Endothelial cell of hepatic sinusoid (primary cell): ENCODE results near the gene SCFD2.
"Not testable (repeated sequence)": the region's sequence is repeated elsewhere in the genome, so short reads cannot be mapped to it uniquely, and the experiment has no call there.

Experiments
- in situ Hi-C: cut with HindIII; loops from 2 replicates; pipeline ENCODE4 v1.10.0; 2017; ENCODE audit warnings: low sequenced_read_pairs

The SCFD2 gene

DNA sequence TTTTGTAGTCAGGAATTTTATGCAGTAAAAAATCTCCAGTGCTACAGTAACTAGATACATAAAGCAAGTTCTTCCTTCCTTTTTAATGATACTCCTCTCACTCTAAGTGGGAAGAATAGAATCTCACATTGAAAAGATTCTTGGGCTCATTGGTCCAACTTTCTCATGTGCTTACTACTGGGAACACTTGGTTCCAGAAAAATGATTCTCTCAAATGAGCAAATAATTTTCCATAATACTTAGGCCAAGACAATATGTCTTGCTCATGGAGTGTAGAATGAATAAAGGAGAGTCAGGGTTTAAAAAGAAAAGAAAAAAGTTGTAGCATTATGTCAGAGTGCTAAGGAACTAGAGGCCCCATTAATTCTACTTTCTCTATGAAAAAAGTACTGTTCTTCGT, 306.0 kb downstream of the SCFD2 start:
- in situ Hi-C loops, result no loop called here

DNA sequence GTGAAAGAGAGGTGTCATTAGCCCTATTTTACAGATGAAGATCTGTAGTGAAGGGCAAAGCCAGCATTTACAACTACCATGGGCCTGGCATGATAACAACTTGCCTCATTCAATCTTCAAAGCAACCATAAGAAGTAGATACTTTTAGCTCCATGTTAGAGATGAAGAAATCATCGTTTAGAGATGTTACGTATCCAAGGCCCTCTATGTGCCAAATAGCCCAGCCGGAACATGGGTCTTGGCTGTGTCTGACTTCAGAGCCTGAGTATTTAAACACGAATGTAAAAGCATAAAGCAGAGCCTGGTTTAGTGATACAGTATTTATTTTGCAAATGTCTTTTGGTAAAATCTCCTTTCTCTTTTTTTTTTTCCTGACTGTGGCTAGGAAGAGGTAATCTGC, 306.6 kb downstream of the SCFD2 start:
- in situ Hi-C loops, result no loop called here

DNA sequence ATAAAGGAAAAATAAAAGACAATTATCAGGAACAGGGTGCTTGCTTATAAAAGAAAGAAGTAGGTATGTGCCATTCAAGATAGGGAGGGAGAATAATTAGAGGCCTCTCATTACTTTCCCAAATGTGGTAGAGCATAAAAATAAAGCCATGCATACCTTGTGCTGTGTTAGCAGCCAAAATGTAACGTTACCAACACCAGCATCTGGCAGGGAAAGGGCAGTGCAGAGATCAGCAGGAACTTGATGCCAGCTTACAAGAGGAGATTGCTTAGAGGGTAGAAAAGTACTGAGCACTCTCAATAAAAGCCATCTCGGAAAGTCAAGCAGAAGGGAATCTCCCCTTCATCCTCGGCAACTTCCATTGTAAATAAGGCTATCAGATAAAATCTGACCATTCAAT, 308.2 kb downstream of the SCFD2 start:
- in situ Hi-C loops, result no loop called here

DNA sequence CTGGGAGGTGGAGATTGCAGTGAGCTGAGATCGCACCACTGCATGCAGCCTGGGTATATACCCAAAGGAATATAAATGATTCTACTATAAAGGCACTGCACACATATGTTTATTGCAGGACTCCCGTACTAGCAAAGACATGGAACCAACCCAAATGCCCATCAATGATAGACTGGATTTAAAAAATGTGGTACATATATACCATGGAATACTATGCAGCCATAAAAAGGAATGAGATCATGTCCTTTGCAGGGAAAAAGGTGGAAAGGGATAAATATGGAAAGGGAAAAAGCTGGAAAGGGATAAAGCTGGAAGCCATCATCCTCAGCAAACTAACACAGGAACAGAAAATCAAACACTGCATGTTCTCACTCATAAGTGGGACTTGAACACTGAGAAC, 308.8 kb downstream of the SCFD2 start:
- in situ Hi-C loops, result not testable (repeated sequence)

DNA sequence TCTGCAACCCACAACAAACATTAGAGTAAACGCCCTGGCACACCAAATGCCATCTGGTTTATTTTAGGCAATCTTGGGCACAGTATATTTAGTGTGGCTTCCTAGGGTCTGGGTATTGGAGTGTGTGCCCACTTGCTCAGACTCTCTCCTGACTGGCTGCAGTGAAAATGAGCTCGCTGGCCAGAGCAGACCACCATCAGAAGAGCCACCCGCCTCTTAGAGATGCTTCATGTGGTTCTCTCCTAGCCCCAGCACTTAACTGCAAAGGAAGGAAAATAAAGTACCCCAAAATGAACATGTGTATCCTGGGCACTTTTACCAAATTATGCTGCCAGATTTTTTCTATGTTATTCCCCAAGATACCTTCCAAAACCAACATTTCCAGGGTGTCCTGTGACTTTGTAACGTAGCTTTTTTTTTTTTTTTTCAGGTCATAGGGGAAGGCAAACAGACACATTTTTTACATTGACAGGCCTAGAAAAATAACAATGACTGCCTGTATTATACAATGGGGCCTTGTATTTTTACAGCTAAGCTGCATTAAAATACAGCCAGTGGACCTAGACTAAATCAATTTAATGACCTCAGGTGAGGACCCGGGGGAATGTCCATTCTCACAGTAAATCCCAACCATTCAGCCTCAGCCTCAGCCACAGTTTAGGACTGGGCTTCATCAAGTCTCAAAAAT, 310.0 kb downstream of the SCFD2 start:
- in situ Hi-C loops, result no loop called here

DNA sequence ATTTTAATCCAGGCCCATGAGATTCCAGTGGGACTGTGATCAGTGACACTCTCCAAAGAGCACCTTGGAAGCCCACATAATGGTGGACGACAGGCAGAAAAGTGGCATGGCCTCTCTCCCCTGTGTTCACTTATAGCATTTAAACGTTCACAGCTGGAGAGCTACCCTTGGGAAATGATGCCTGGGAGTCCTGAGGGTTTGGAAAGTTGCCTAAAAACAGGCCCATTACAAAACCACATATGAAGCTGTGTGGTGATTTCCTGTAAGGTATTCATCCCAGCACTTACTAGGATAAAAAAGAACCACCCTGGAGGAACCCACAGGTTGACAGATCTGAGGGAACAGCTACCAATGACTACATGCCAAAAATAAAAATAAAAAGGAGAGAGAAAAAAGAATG, 310.6 kb downstream of the SCFD2 start:
- in situ Hi-C loops, result no loop called here

DNA sequence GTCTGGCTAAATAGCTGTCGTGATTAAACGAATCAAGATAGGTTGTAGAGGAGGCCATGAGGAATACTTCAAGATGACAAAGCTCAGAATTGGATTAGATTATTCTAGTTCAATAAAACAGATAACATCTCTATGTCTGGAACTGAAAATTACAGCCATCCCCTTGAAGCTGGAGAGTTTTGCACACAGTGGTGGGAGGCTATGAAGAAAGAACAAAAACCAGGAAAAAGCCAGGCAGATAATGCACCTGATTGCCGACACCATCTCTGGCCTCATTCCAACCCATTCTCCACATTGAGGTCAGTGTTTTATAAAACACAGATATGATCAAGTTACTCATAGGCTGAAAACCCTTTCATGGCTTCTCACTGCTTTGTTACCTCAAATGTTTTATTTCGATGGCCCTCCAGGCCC, 315.5 kb downstream of the SCFD2 start:
- in situ Hi-C loops, result no loop called here

DNA sequence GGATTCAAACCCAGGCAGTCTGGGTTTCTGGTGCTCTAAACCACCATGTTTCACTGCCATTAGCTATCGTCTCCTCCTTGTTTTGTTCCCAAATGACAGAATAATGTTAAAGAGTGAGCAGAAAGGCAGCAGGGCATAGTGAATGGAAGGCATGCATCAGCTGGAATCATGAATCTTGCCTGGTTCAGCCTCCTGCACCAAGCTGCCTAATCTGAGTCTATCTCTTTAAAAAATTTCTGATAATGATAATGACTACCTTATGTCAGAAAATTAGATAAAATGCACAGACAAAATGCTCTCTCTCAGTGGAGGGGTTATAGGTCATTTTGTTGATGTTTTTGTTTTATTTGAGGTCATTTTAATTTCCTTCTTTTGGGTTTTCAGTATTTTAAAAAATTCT, 316.3 kb downstream of the SCFD2 start:
- in situ Hi-C loops, result no loop called here

DNA sequence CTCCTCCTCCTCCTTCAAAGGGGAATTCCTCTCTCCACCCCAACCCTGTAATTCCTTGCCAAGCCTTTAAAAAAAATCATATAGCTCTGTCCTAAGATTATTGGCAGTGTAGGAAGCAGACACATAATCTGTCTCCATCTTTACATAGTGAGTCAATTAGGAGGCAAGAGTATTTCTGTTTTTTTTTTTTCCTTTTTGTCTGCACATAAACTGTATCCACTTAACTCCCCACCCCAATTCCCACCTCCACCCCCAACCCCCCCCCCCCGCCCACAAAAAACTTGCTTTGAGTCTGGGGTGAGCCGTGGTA, 321.3 kb downstream of the SCFD2 start:
- in situ Hi-C loops, result no loop called here

DNA sequence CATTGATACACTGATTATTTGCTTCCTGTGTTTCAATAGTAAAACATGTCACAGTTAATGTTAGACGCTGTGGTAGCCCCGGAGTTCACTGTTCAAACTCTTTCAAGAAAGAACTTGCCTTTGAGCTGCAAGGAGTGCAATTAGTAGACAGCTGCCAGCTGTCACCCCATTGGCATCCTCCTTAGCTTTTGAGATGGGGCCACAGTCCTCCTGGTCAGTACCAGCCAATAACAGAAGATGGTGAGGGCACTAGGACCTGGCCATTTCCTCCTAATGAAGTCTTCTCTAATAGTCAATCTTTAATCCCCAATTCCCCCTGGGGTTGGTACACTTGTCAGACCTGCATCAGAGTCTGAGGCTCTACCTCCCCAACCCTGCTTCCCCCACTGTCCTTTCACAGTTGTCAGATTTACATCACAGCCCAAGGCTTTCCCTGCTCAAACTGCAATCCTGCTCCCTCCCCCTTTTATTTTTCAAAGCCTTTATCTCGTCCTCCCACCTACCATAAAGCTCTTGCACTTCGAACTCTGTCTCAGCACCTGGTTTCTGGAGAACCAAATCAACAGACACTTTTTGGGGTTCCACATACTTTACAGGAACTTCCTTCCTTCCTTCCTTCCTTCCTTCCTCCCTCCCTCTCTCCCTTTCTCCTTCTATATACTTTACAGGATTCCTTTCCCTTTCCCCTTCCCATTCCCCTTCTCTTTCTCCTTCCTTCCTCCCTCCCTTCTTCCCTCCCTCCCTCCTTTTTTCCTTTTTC, 321.8 kb downstream of the SCFD2 start:
- in situ Hi-C loops, result no loop called here

DNA sequence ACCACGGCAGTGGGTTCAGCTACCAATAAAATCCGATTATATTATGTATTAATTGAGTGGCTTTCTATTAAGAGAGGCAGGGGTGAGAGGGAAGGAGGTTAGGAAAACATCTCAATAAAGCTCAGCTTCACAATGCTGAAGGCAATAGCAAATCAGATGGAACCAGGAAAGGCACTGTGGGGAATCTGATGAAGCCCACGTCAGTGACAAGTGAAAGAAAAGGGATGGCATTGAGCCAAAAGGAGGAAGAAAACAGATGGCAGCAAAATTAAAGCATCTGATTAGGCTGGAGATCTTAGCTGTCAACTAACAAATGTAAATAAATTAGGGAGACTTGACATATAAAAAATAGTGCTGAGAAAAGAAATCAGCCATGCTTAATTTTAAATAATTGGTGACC, 322.8 kb downstream of the SCFD2 start:
- in situ Hi-C loops, result no loop called here

DNA sequence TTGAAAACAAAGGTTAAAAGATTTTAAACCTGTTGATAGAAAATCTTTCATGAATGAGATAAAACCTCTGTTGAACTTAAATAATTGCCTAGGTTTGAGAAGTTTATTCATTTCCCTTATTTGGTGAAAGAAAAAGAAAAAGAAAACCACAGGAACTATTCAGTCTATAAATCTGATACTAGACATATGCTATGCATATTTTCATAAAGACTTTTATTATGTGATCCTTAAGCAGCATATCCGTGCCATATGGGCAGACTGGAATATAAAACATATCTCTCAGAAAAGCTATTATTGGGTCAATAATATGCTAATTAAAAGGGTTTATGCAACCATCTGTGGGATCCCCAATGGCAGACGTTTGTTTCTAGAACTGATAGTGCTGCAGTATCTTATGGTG, 325.0 kb downstream of the SCFD2 start:
- in situ Hi-C loops, result no loop called here

DNA sequence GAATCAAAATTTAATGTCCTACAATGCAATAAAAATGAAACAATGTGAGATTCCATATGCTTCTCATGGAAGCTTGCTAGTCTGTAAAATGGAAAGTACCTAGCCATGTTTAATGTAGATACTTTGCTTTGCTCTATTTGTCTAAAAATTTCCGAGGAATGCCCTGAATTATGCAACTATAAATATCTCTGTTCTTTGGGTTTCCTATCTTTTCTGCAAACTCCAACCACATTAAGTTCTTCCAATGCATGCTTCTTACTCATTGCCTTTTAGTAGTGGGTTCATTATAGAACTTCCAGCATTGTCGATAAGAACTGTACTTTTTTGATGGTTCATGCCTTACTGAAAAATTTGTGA, 325.4 kb downstream of the SCFD2 start:
- in situ Hi-C loops, result no loop called here

DNA sequence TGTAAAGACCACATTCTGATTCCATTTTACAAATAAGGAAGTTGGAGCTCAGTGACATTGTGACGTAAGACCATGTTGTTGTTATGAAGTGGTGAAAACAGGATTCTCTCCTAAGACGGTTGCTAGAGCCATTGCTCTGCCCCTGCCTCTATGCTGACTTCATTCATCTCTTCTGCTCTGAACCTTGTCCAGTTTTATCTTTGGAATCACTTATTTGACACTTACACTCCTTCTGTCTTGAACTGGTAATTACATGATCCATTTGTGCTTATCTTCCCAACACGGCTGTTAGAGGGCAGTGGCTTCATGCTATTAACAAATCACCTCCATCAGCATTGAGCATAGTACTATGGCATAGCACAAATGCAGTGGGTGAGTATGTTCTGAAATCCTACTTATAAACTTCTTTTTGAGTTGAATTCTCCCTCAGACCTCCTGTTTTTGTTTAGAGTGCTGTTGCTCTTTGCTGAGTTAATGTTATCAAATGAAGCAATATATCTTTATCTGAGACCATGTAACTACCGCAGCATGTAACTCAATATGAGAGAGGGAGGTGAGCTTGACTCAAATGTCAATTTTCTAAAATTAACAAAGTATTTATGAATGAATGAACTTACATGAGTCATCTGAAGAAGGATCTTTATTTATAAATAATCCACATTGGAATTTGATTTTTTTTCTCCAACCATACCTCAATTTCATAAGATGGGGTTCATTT, 326.0 kb downstream of the SCFD2 start:
- in situ Hi-C loops, result no loop called here

DNA sequence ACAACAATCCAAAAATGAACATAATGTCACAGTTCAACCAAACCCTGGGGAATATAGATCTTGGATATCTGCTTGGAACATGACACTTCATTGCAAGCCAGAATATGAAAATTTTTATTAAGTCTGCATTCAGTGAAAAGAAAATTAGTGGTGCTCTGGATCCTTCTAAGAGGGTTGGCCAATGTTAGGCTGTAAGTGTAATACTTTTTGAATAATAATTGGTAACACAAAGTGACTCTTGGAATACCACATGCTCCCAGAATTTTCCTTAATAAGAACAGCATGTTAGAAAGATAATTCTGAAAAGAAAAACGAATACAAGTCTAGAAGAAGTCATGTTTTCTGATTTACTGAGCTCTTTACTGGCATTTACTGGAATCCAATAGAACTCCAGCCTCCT, 328.0 kb downstream of the SCFD2 start:
- in situ Hi-C loops, result no loop called here

DNA sequence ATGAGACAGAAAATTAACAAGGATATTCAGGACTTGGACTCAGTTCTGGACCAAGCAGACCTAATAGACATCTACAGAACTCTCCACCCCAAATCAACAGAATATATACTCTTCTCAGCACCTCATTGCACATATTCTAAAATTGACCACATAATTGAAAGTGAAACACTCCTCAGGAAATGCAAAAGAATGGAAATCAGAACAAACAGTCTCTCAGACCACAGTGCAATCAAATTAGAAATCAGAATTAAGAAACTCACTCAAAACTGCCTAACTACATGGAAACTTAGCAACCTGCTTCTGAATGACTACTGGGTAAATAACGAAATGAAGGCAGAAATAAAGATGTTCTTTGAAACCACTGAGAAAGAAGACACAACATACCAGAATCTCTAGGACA, 333.0 kb downstream of the SCFD2 start:
- in situ Hi-C loops, result not testable (repeated sequence)

DNA sequence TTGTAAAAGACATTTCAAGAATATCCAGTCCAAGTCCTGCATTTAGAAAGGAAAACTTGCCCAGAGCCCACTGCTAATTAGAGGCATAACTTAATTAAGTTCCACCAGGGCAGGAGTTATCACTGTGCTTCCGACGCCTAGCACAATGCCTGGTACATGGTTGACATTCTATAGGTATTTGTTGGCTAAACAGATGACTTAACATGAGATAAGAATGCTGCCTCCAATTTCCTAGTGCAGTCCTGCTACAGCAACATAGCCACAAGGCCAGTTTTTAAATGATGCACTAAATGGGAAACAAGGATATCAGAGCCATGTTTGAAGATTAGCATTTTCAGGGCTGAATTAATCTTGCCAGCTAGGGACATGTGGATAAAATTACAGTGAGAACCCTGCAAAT, 339.6 kb downstream of the SCFD2 start:
- in situ Hi-C loops, result no loop called here

DNA sequence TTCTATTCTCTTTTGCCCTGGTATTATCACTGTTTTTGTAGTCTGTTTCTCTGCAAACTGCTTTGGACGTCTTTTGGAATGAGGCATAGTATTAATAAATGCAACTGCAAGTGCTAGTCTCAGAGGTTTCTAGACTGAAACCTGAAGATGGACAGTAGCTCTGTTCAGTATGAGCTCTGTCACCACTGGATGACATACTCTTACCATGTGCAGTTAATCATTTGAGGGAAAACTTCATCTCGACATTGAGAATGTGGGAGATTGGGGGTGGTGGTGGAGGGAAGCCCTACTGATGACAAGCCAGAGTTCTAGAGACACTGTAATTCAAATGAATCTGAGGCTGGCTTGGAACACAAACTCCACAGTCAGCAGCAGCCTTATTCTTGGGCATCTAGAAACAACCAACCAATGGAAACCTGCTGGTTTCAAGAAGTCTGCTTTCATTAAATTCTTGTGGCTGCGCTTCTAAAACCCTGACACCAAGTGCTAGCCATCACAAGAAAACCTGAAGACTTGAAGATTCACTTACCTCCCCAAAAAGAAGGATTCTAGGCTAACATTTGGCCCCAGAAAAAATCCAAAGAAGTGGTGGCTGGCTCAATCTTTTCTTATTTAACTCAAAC, 342.1 kb downstream of the SCFD2 start:
- in situ Hi-C loops, result loop anchor here (25.0 kb wide), 2 partner anchors 889 to 1189 kb away; no protein-coding TSS in a partner anchor

DNA sequence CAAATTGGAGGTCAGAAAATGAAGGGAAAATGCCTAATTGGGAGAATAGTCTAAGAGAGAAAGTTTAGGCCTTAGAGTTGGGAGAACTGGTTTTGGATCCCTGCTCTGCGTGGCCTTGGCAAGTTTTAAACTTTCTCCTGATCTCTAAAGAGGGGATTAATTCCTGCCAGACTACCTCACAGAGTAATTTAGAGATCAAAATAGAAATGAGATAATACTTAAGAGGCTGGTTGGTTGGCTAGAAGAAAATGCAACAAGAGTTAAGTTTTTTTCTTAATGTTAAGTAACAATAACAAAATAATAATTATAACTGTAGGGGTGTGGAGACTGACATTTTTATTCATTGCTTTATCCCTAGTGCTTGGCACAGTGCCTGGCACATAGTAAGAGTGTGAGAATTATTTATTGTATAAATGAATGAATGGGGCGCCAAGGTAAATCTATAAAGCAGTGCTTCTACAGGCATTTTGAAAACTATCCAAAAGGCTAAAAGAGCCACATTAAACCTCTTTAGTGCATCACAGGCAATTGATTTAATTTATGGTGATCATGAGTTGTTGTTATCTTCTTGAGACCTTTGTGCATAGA, 343.3 kb downstream of the SCFD2 start:
- in situ Hi-C loops, result loop anchor here (25.0 kb wide), 2 partner anchors 890 to 1190 kb away; no protein-coding TSS in a partner anchor

DNA sequence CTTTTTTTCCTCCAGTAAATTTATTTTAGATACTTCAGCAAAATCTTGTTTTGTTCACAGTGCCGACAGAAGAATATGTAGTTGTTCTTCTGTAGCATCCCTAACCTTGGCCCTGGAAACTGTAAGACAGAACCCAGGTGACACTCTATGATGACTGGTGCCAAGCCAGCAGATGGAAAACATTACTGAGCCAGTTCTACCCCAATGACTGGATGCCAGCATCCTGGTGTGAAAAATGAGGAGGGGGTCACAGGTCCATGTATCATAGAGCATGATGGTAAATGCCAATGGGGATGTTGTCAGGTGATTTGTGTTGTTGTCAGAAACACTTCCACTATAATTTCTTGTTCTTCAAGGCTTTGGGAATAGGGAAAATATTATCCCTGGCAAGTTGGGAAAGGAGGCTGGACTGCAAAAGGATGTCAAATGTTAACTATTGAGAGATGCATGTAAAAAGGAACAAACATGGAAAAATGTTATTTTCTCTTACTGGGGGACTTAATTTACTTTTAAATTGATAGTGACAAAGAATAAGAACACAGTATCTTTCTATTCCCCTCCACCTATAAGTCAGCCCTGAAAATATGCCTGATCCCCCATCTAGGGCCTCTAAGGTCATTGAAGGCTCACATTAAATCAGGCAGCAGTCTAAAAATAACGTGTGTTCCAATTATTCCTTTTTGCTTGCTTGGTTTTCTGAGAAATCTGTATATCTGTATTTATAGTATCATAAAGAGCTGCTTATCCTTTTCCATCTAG, 343.9 kb downstream of the SCFD2 start:
- in situ Hi-C loops, result loop anchor here (25.0 kb wide), 2 partner anchors 890 to 1190 kb away; no protein-coding TSS in a partner anchor
